ENCODE results near the gene STAT5A.

DNA sequence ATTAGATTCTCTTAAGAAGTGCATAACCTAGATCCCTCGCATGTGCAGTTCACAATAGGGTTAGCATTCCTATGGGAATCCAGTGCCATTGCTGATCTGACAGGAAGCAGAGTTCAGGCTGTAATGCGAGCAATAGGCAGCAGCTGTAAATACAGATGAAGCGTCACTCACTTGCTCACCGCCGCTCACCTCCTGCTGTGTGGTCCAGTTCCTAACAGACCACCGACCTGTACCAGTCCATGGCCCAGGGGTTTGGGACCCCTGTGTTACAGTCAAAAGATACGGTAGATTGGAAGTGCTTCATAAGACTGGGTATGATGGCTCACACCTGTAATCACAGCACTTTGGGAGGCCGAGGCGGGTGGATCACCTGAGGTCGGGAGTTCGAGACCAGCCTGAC, 2.8 kb downstream of the STAT5A start:
- no peak for TF ChIP-seq POLR2AphosphoS5 (IDR thresholded peaks at IDR 0.05; ENCODE audit: low read depth, low read length)
- TF ChIP-seq, protein P1, sequence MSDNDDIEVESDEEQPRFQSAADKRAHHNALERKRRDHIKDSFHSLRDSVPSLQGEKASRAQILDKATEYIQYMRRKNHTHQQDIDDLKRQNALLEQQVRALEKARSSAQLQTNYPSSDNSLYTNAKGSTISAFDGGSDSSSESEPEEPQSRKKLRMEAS (IDR thresholded peaks at IDR 0.05; ENCODE audit: low read depth): no peak
